Mammary epithelial cell (primary cell): ENCODE results near the gene PARP12.

Experiments used
- EZH2 ChIP-seq: IDR thresholded peaks from 2 replicates; pipeline ENCODE4 v1.6.1; 2012; ENCODE audit warnings: low read length, inconsistent platforms, borderline replicate concordance
- TF ChIP-seq, protein P1 (sequence below), 2 donors: IDR thresholded peaks in 1 of 2; conservative IDR thresholded peaks in 1 of 2; 2 replicates each; pipeline ENCODE4 v1.5.1; 2011 to 2012; ENCODE audit warnings: inconsistent platforms in 2 of 2, low read length in 2 of 2, mild to moderate bottlenecking in 2 of 2, control low read depth in 1 of 2, low read depth in 1 of 2; ENCODE audit not compliant: insufficient read depth in 1 of 2; ENCODE audit errors: extremely low read depth in 1 of 2

DNA sequence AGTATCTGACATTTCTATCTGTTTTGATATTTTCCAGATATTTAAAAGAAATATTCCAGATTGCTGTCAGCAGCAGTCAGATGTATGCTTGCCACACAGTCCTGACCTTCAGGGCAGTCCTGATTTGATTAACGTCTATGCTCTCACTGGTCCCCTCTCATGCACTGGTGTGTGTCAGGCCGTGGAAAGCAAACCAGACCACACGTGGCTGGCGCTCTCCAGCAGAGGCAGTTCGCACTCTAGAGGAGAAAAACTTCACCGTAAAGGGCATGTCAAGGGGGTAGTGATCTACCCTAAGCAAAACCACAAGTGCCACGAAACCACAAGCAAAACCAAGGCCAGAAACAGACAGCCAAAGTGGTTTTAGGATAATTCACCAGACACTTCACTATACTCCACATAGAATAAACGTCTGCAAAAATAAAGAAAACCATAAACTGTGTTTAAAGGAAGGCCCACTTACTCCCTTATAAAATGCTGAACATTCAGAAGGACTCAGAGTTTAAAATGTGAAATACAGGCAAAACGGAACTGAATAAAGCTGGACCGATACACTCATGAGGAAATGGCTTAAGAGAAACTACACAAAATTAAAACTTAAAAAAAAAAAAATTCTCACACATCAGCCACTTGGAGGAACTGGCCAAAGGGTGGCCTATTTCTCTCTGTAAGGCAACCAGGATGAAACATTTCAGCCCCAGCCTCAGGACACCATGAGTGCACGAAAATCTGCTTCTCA is 26.4 kb downstream of the PARP12 start:
- TF ChIP-seq, protein P1, sequence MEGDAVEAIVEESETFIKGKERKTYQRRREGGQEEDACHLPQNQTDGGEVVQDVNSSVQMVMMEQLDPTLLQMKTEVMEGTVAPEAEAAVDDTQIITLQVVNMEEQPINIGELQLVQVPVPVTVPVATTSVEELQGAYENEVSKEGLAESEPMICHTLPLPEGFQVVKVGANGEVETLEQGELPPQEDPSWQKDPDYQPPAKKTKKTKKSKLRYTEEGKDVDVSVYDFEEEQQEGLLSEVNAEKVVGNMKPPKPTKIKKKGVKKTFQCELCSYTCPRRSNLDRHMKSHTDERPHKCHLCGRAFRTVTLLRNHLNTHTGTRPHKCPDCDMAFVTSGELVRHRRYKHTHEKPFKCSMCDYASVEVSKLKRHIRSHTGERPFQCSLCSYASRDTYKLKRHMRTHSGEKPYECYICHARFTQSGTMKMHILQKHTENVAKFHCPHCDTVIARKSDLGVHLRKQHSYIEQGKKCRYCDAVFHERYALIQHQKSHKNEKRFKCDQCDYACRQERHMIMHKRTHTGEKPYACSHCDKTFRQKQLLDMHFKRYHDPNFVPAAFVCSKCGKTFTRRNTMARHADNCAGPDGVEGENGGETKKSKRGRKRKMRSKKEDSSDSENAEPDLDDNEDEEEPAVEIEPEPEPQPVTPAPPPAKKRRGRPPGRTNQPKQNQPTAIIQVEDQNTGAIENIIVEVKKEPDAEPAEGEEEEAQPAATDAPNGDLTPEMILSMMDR (conservative IDR thresholded peaks at IDR 0.05 in 1 of 2, IDR thresholded peaks at IDR 0.05 in 1 of 2; ENCODE audit: extremely low read depth in 1 of 2, insufficient read depth in 1 of 2, low read depth in 1 of 2, low read length in 2 of 2), result no peak
- no peak for TF ChIP-seq EZH2
